ENCODE measurements around the gene JMJD8. TPM values are rescaled to one million over a fixed set of nuclear protein-coding genes. Genes with fewer than 3 reads are reported as not detected.

JMJD8 gene
- total RNA-seq, 1 experiment from 2014 or later = 73.9 TPM

GRCh38 chr16:723695-724094, 39.6 kb upstream of the JMJD8 start:
- ATAC-seq (no peak), DNase-seq (ENCODE audit: low read depth, low spot score) (no peak)
- TF ChIP-seq REST (IDR thresholded peaks at IDR 0.05; ENCODE audit: insufficient read depth in 1 of 2, low read depth in 2 of 2, low read length in 1 of 2) (no peak), POLR2AphosphoS5 (IDR thresholded peaks at IDR 0.05; ENCODE audit: low read depth, low read length) (no peak), TCF7L2 (IDR thresholded peaks at IDR 0.05; ENCODE audit: low read depth, low read length) (no peak), CTCF (IDR thresholded peaks at IDR 0.05) (no peak), SIN3A (IDR thresholded peaks at IDR 0.05; ENCODE audit: borderline replicate concordance, insufficient read depth, low read depth, low read length) (no peak)
- in situ Hi-C loops (cut with HindIII; ENCODE audit: low pct_unique_long_range_greater_than_20kb, low sequenced_read_pairs) = no loop called here
- CTCF ChIA-PET = interaction anchor here (0.5 to 2.1 kb wide), 2 partner anchors 11 to 12 kb away, joined by 6 to 7 read pairs; no protein-coding TSS in a partner anchor
- no peak overlapping the region for H3K4me3 ChIP-seq (ENCODE audit: low read depth in 2 of 2, low read length in 2 of 2)
- no peaks in the 10 kb centered on the region for H3K9me3 ChIP-seq (ENCODE audit: control insufficient read depth, insufficient read depth, low read depth, low read length)
- intact Hi-C loops (cut with micrococcal nuclease; ENCODE audit: unreplicated experiment) = no loop called here
- peaks cover 25% of the 10 kb centered on the region for H3K4me1 ChIP-seq (ENCODE audit: control insufficient read depth, insufficient read depth, low read length)
- H3K27ac ChIP-seq (ENCODE audit: low read length) = no peak overlapping the region
- H3K36me3 ChIP-seq (ENCODE audit: control insufficient read depth, insufficient read depth, low read length) = no peaks in the 10 kb centered on the region; the same call in 1 of the 2 replicates
- no peaks in the 10 kb centered on the region for H3K27me3 ChIP-seq (ENCODE audit: control insufficient read depth, insufficient read depth, low read length)
- POLR2A ChIA-PET = interaction anchor here (0.8 to 1.1 kb wide), 2 partner anchors 9 to 10 kb away, joined by 3 to 5 read pairs; partner anchors contain the start of gene METRN
- BruUV-seq (replicated peaks) = no TSS peak

- ATAC-seq (no peak), DNase-seq (ENCODE audit: low read depth, low spot score) (no peak)
- Histone ChIP-seq H3K4me3 (ENCODE audit: low read depth in 2 of 2, low read length in 2 of 2) (no peak overlapping the region), H3K9me3 (ENCODE audit: control insufficient read depth, insufficient read depth, low read depth, low read length) (no peaks in the 10 kb centered on the region), H3K4me1 (ENCODE audit: control insufficient read depth, insufficient read depth, low read length) (peaks cover 32% of the 10 kb centered on the region), H3K27me3 (ENCODE audit: control insufficient read depth, insufficient read depth, low read length) (no peaks in the 10 kb centered on the region), H3K27ac (ENCODE audit: low read length) (no peak overlapping the region), H3K36me3 (ENCODE audit: control insufficient read depth, insufficient read depth, low read length) (no peaks in the 10 kb centered on the region; the same call in 1 of the 2 replicates)
- no peak for TF ChIP-seq CTCF (IDR thresholded peaks at IDR 0.05)
- no peak for TF ChIP-seq TCF7L2 (IDR thresholded peaks at IDR 0.05; ENCODE audit: low read depth, low read length)
- no peak for TF ChIP-seq SIN3A (IDR thresholded peaks at IDR 0.05; ENCODE audit: borderline replicate concordance, insufficient read depth, low read depth, low read length)
- TF ChIP-seq POLR2AphosphoS5 (IDR thresholded peaks at IDR 0.05; ENCODE audit: low read depth, low read length) = no peak
- no peak for TF ChIP-seq REST (IDR thresholded peaks at IDR 0.05; ENCODE audit: insufficient read depth in 1 of 2, low read depth in 2 of 2, low read length in 1 of 2)
- intact Hi-C loops (cut with micrococcal nuclease; ENCODE audit: unreplicated experiment) = no loop called here
- no TSS peak for BruUV-seq (replicated peaks)
- in situ Hi-C loops (cut with HindIII; ENCODE audit: low pct_unique_long_range_greater_than_20kb, low sequenced_read_pairs) = no loop called here
- ChIA-PET CTCF (interaction anchor here (0.5 to 2.1 kb wide), 2 partner anchors 10 to 1695 kb away, joined by 3 to 7 read pairs; no protein-coding TSS in a partner anchor), POLR2A (interaction anchor here (1.1 kb wide), 1 partner anchor 8 kb away, joined by 5 read pairs; the partner anchor contains the start of gene METRN)
Measured at GRCh38 chr16:722835-723633, 38.9 kb upstream of the JMJD8 start.
